Activated CD4-positive, alpha-beta T cell treated with anti-CD3 and anti-CD28 coated beads, Interleukin-2, amount 50 U/mL, for 4 hours (primary cell): ENCODE measurements around the gene OAS2.

Experiments
- DNase-seq, 2 experiments: peaks; one replicate each; pipeline ENCODE4 v3.0.0-alpha.2; 2020

OAS2 gene

DNA sequence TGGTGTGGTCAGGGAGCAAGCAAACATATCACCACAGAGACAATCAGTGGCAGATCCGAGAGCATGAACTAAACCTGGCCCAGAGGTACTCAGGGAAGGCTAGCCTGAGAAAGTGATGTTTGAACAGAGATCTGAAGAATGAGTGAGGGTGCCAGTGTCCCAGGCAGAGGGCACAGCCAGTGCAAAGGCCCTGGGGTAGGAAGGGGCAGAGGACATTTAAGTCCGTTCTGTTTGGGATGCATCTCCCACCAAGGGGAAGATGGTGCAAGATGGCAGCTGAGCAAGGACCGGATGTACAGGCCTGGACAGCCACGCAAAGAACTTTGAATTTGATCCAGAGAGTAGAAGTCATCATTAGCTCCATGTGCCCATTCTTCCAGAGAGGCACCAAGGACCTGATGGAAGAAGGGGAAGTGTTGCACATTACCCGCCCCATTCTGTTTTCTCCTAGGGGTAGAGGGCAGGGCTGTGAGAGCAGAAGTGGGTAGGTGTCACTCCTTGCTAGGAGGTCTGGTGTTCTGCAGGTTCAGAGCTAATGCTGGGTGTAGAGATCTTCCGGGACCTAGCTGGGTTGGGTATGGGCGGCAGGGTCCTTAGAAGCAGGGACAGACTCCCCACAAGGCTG is 82.1 kb downstream of the OAS2 start:
- DNase-seq: no peak

DNA sequence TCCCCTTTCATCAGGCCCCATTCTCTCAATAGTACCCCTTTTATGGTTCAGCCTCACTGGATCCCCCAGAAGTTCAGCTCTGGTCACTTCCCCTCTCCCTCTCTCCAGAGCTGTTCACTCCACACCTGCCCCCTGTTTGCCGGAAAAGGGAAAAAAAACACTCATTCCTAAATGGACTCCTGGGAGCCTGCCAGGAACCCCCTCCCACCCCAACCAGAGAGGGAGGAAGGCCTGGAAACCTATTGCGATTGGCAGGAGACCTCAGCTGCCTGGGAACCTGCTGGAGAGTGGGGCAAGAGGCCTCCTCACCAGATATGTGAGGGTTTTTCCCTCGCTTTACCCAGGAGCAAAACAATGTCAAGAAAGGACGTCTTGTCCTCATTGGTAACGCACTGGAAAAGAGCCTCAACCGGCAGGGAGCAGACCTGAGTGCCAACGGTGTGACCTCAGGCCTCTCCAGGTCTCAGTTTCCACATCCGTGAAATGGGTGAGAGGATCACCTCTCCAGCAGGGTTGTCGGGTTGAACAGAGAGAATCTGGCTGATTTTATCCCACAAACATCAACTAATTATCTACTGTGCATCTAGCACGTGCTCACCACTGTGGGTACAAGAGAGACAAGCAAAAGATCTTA is 82.9 kb downstream of the OAS2 start:
- DNase-seq: no peak
